Neuronal stem cell (in vitro differentiated cells): ENCODE measurements around the gene MYCBPAP.
A peak's percentile ranks its signal among the peaks of the same experiment; 100 is the strongest.

ENCODE experiments used
- DNase-seq: peaks from one replicate; pipeline ENCODE4 v3.0.0-alpha.2; 2013; ENCODE audit warnings: low spot score
- H2AFZ ChIP-seq: one replicate; pipeline ENCODE4 v1.6.1; 2013; ENCODE audit warnings: mild to moderate bottlenecking, low read length, inconsistent platforms
- H2AK5ac ChIP-seq: 2 replicates; pipeline ENCODE4 v1.6.1; 2013; ENCODE audit warnings: low read depth, mild to moderate bottlenecking, inconsistent platforms, low read length, moderate library complexity, mixed read lengths
- H2BK120ac ChIP-seq: 2 replicates; pipeline ENCODE4 v1.6.1; 2013; ENCODE audit warnings: low read depth, mild to moderate bottlenecking, inconsistent platforms, low read length, moderate library complexity, mixed read lengths
- H2BK12ac ChIP-seq: one replicate; pipeline ENCODE4 v1.6.1; 2013; ENCODE audit warnings: low read length, inconsistent platforms
- H2BK15ac ChIP-seq: 2 replicates; pipeline ENCODE4 v1.6.1; 2013; ENCODE audit warnings: mild to moderate bottlenecking, low read length, inconsistent platforms, mixed read lengths
- H2BK5ac ChIP-seq: one replicate; pipeline ENCODE4 v1.6.1; 2013; ENCODE audit warnings: inconsistent platforms, mild to moderate bottlenecking, low read length, moderate library complexity
- H3K14ac ChIP-seq: one replicate; pipeline ENCODE4 v1.6.1; 2013; ENCODE audit warnings: low read length, inconsistent platforms
- H3K18ac ChIP-seq: 2 replicates; pipeline ENCODE4 v1.6.1; 2013; ENCODE audit warnings: low read length, inconsistent platforms
- H3K23ac ChIP-seq: 2 replicates; pipeline ENCODE4 v1.6.1; 2013; ENCODE audit warnings: low read depth, mild to moderate bottlenecking, mixed read lengths, low read length, inconsistent platforms; ENCODE audit not compliant: poor library complexity
- H3K27ac ChIP-seq: replicated peaks from 3 replicates; pipeline ENCODE4 v1.5.1; 2013; ENCODE audit warnings: low read length, inconsistent platforms
- H3K27me3 ChIP-seq, 3 experiments: 2 replicates each; pipeline ENCODE4 v1.6.1; 2013; ENCODE audit warnings: low read length in 3 of 3, mild to moderate bottlenecking in 2 of 3, inconsistent platforms in 1 of 3, low read depth in 1 of 3, mixed read lengths in 1 of 3, moderate library complexity in 1 of 3; ENCODE audit not compliant: control insufficient read depth in 3 of 3, insufficient read depth in 3 of 3
- H3K36me3 ChIP-seq, 2 donors: replicated peaks in 1 of 2; 2 replicates each; pipeline ENCODE4 v1.6.1; 2013; ENCODE audit warnings: low read length in 2 of 2; ENCODE audit not compliant: control insufficient read depth in 2 of 2, insufficient read depth in 2 of 2
- H3K4ac ChIP-seq: 2 replicates; pipeline ENCODE4 v1.6.1; 2013; ENCODE audit warnings: inconsistent platforms, mild to moderate bottlenecking, low read length, moderate library complexity
- H3K4me1 ChIP-seq, 2 donors: 1 replicate in 1 of 2; 2 replicates in 1 of 2; pipeline ENCODE4 v1.6.1; 2013; ENCODE audit warnings: low read length in 2 of 2, low read depth in 1 of 2; ENCODE audit not compliant: control insufficient read depth in 2 of 2, insufficient read depth in 1 of 2
- H3K4me2 ChIP-seq: one replicate; pipeline ENCODE4 v1.6.1; 2013; ENCODE audit warnings: mild to moderate bottlenecking, low read length, inconsistent platforms; ENCODE audit not compliant: insufficient read depth, poor library complexity, severe bottlenecking
- H3K4me3 ChIP-seq, 2 donors: 2 replicates each; pipeline ENCODE4 v1.5.1; 2013; ENCODE audit warnings: low read length in 2 of 2, mild to moderate bottlenecking in 2 of 2, inconsistent platforms in 1 of 2, moderate library complexity in 1 of 2
- H3K79me1 ChIP-seq: one replicate; pipeline ENCODE4 v1.6.1; 2013; ENCODE audit warnings: low read depth, mild to moderate bottlenecking, inconsistent platforms, low read length, moderate library complexity
- H3K9ac ChIP-seq: one replicate; pipeline ENCODE4 v1.6.1; 2013; ENCODE audit warnings: mild to moderate bottlenecking, low read depth, low read length, inconsistent platforms; ENCODE audit not compliant: poor library complexity
- H3K9me3 ChIP-seq, 2 donors: replicated peaks in 1 of 2; 2 replicates each; pipeline versions ENCODE3 to v1.6.1; 2013; ENCODE audit warnings: low read length in 2 of 2, mild to moderate bottlenecking in 2 of 2, inconsistent platforms in 1 of 2, low read depth in 1 of 2, mixed read lengths in 1 of 2, moderate library complexity in 1 of 2; ENCODE audit not compliant: control insufficient read depth in 2 of 2, insufficient read depth in 1 of 2
- H4K8ac ChIP-seq: one replicate; pipeline ENCODE4 v1.6.1; 2013; ENCODE audit warnings: low read depth, mild to moderate bottlenecking, inconsistent platforms, low read length, moderate library complexity
- H4K91ac ChIP-seq: one replicate; pipeline ENCODE4 v1.6.1; 2013; ENCODE audit warnings: low read length, low read depth, mild to moderate bottlenecking, inconsistent platforms; ENCODE audit not compliant: poor library complexity
- WGBS, 2 donors: extraction: QIAGEN DNeasy Blood & Tissue Kit; methylation state at CpG; one replicate each; pipeline ENCODE4 v1.1.7; 2013; ENCODE audit warnings: missing lambda C conversion rate in 2 of 2, mixed read lengths in 1 of 2; ENCODE audit not compliant: insufficient read length in 2 of 2, insufficient replicate concordance in 1 of 2; ENCODE audit errors: extremely low coverage in 2 of 2; 5-methylcytosine and 5-hydroxymethylcytosine counted together

MYCBPAP gene

GRCh38 chr17:50508573-50509460 is 578 bp downstream of the MYCBPAP start:
- Histone ChIP-seq H2AFZ (peak overlapping the region; percentile 57), H3K36me3 (no peaks in the 10 kb centered on the region), H3K18ac (peak overlapping the region; percentile 88), H3K4me3 (peak overlapping the region in 1 of 2 donors; percentile 79), H2BK120ac (peak overlapping the region; percentile 16), H3K27ac (peak overlapping the region; percentile 54), H3K4ac (no peak overlapping the region), H3K9me3 (no peaks in the 10 kb centered on the region), H2AK5ac (peak overlapping the region; percentile 24), H3K14ac (peak overlapping the region; percentile 87), H3K4me1 (peaks cover 11 to 21% of the 10 kb centered on the region in 2 donors), H3K23ac (no peak overlapping the region), H2BK15ac (peak overlapping the region; percentile 83), H3K4me2 (peak overlapping the region; percentile 89), H3K79me1 (no peaks in the 10 kb centered on the region), H3K9ac (peak overlapping the region; percentile 84), H2BK12ac (no peak overlapping the region), H4K91ac (no peak overlapping the region), H3K27me3 (peaks cover 0 to 31% (median 0%) of the 10 kb centered on the region in 3 experiments), H2BK5ac (peak overlapping the region; percentile 29), H4K8ac (no peak overlapping the region)
- WGBS, 2 donors = no CpG with 5 or more reads among the region's 32 CpGs
- no peak for DNase-seq

DNA sequence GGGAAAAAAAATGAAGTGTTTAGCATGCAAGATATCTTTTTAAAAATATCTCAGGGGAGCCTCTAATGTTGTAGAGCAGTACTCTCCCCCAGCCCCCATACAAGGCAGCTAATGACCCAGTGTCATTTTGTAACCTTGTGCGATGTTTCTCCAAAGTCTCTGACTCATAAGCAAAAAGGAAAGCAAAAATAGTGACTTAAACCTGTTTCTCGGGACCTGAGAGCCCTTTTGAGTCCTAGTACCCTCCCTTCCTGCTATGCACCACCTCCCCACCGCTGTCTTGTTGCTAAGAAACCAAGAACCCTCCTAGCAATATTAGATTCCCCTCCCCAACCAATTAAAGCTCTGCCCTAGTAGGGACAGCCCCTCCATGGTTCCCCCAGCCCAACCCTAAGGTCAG is 2.8 kb downstream of the MYCBPAP start:
- no peak overlapping the region for H3K18ac ChIP-seq
- no peak overlapping the region for H3K23ac ChIP-seq
- H3K79me1 ChIP-seq = no peaks in the 10 kb centered on the region
- no peak overlapping the region for H3K14ac ChIP-seq
- no CpG with 5 or more reads among the region's 3 CpGs for WGBS, 2 donors
- H3K27me3 ChIP-seq = peaks cover 0 to 25% (median 0%) of the 10 kb centered on the region in 3 experiments
- H3K4me3 ChIP-seq = no peak overlapping the region
- peaks cover 18 to 27% of the 10 kb centered on the region in 2 donors for H3K4me1 ChIP-seq
- no peak overlapping the region for H4K8ac ChIP-seq
- H2BK12ac ChIP-seq = no peak overlapping the region
- no peak overlapping the region for H4K91ac ChIP-seq
- H3K27ac ChIP-seq = no peak overlapping the region
- H3K4me2 ChIP-seq = no peak overlapping the region
- no peak overlapping the region for H2BK5ac ChIP-seq
- no peak overlapping the region for H3K4ac ChIP-seq
- H3K9ac ChIP-seq = no peak overlapping the region
- H2AFZ ChIP-seq = peak overlapping the region; percentile 68
- DNase-seq = no peak
- no peaks in the 10 kb centered on the region for H3K9me3 ChIP-seq
- H2BK15ac ChIP-seq = no peak overlapping the region
- H2BK120ac ChIP-seq = no peak overlapping the region
- H3K36me3 ChIP-seq = no peaks in the 10 kb centered on the region
- no peak overlapping the region for H2AK5ac ChIP-seq

GRCh38 chr17:50513495-50513894 is 5.3 kb downstream of the MYCBPAP start:
- H3K4ac ChIP-seq = no peak overlapping the region
- H3K27me3 ChIP-seq = peaks cover 0 to 22% (median 0%) of the 10 kb centered on the region in 3 experiments
- peaks cover 18 to 23% of the 10 kb centered on the region in 2 donors for H3K4me1 ChIP-seq
- H3K9me3 ChIP-seq = no peaks in the 10 kb centered on the region
- H2BK12ac ChIP-seq = no peak overlapping the region
- H3K4me2 ChIP-seq = no peak overlapping the region
- no peak overlapping the region for H3K23ac ChIP-seq
- no peak overlapping the region for H2AFZ ChIP-seq
- no peak overlapping the region for H2BK5ac ChIP-seq
- no peak overlapping the region for H3K27ac ChIP-seq
- no peak overlapping the region for H2AK5ac ChIP-seq
- H2BK15ac ChIP-seq = no peak overlapping the region
- H3K14ac ChIP-seq = no peak overlapping the region
- no peak overlapping the region for H3K18ac ChIP-seq
- no peaks in the 10 kb centered on the region for H3K36me3 ChIP-seq
- no peak overlapping the region for H4K8ac ChIP-seq
- H2BK120ac ChIP-seq = no peak overlapping the region
- H3K4me3 ChIP-seq = no peak overlapping the region
- H4K91ac ChIP-seq = no peak overlapping the region
- WGBS, 2 donors = no CpG with 5 or more reads among the region's 4 CpGs
- no peak for DNase-seq
- H3K79me1 ChIP-seq = no peaks in the 10 kb centered on the region
- H3K9ac ChIP-seq = no peak overlapping the region

DNA sequence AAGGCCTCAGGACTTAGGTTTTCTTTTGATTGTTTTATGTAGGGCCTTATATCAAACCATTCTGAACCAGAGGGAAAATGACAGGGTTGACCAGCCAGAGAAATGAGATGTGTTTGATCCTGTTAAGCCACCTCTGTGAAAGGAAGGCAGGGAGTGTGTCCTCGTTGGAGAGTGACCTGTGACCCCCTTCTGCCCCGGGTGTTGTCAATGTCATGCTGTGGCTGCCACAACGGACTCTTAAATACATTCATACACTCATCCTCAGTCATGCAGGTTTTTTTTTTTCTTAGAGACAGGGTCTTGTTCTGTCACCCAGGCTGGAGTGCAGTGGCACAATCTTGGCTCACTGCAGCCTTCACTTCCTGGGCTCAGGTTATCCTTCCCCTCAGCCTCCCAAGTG is 6.1 kb downstream of the MYCBPAP start:
- Histone ChIP-seq H3K27me3 (peaks cover 0 to 21% (median 0%) of the 10 kb centered on the region in 3 experiments), H3K9ac (no peak overlapping the region), H2BK5ac (no peak overlapping the region), H3K4me1 (peaks cover 18% of the 10 kb centered on the region in 2 donors), H4K8ac (no peak overlapping the region), H3K79me1 (no peaks in the 10 kb centered on the region), H3K4ac (no peak overlapping the region), H3K36me3 (no peaks in the 10 kb centered on the region), H2BK12ac (no peak overlapping the region), H2BK15ac (no peak overlapping the region), H3K4me2 (no peak overlapping the region), H3K9me3 (no peaks in the 10 kb centered on the region), H3K23ac (no peak overlapping the region), H3K18ac (no peak overlapping the region), H4K91ac (no peak overlapping the region), H2AFZ (peak overlapping the region; percentile 38), H3K27ac (peak overlapping the region; percentile 79), H2AK5ac (no peak overlapping the region), H2BK120ac (no peak overlapping the region), H3K14ac (no peak overlapping the region), H3K4me3 (no peak overlapping the region)
- no peak for DNase-seq
- no CpG with 5 or more reads among the region's 3 CpGs for WGBS, 2 donors
